ENCODE results near the gene SCGB2A2.

Gene SCGB2A2

DNA sequence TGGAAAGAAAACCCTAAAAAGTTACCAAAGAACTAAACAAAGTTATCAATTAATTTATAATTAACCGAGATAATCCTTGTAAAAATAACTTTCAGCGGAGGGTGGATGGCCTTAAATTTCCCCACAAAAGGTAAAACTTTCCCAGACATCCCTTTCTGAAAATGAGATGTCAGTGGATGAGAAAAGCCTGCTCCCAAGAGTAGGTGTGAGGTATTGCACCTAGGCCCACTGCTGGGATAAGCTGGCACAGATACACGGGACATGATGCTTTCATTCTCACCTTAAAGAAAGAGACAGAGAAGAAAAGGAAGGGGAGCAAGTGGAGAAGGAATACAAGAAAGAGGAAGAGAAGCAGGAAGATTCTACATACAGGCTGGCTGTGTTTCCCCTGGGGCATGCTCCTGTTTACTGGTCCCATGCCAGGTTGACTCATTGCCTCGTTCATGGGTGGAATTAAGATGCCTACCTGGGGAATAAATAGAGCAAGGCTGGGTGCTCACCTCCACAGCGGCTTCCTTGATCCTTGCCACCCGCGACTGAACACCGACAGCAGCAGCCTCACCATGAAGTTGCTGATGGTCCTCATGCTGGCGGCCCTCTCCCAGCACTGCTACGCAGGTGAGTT, at the start of gene SCGB2A2:
Gene SCGB2A2, plus strand, starts transcription at position 505 of the 625 bp plus-strand sequence. Its CDS starts 59 bp downstream, at position 564.
- no peak for DNase-seq (ENCODE audit: low read depth in 3 of 3, low spot score in 1 of 3)

GRCh38 chr11:62221498-62221897, 48.5 kb upstream of the SCGB2A2 start:
- DNase-seq (ENCODE audit: low read depth in 3 of 3, low spot score in 1 of 3): no peak

GRCh38 chr11:62223095-62223494, 46.9 kb upstream of the SCGB2A2 start:
- DNase-seq (ENCODE audit: low read depth in 3 of 3, low spot score in 1 of 3): no peak

DNA sequence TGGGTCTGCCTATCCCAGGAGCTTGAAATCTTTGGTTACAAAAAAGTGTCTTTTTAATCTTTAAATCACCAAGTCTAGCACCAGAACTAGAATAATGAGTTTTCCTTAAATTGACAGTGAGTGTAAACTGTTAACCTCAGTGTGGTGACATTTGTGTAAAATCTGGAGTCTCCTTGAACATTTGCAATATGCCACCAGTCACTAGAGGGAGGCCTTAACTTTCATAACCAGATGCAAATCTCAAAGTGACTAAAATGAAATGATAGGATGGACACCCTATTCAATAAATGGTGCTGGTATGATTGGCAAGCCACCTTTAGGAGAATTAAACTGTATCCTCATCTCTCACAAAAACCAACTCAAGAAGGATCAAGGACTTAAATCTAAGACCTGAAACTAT, 36.2 kb upstream of the SCGB2A2 start:
- no peak for DNase-seq (ENCODE audit: low read depth in 3 of 3, low spot score in 1 of 3)

GRCh38 chr11:62236187-62236586, 33.8 kb upstream of the SCGB2A2 start:
- no peak for DNase-seq (ENCODE audit: low read depth in 3 of 3, low spot score in 1 of 3)

GRCh38 chr11:62237499-62237898, 32.5 kb upstream of the SCGB2A2 start:
- DNase-seq (ENCODE audit: low read depth in 3 of 3, low spot score in 1 of 3): no peak

DNA sequence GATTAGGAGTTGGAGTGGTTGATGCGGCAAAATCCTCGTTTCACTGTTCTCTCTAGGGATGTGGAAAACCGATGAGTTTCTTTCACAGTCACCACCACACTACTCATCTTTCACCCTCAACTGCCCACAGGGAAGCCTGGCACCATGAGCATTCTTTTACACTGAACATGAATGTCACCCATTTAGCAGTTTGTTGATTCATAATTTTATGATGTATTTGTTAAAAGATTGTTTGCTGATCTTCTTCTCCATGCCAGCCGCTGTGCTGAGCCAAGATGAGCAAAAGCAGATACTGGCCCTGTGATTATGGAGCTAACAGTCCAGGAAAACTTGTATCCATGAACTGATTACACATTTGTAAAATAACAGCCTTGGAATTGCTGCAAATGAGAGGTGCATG, 31.8 kb upstream of the SCGB2A2 start:
- DNase-seq (ENCODE audit: low read depth in 3 of 3, low spot score in 1 of 3): no peak

DNA sequence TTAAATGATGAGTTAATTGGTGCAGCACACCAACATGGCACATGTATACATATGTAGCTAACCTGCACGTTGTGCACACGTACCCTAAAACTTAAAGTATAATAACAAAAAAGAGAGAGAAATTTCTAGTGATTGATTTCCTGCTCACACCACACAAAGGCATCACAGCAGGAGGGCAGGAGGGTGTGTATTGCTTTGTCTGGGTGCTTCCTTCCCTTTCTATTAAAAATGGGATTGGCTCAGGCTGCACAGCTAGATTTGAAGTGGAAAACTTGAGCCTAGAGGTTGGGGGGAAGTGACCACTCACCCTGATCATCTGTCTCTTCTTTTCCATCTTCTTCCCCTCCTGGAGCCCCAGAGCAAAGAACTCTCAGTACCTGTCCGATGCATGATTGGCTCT, 28.9 kb upstream of the SCGB2A2 start:
- DNase-seq (ENCODE audit: low read depth in 3 of 3, low spot score in 1 of 3): no peak

GRCh38 chr11:62242021-62242420, 27.9 kb upstream of the SCGB2A2 start, which contains the start of gene SCGB1D2:
TSS of gene SCGB1D2 (plus strand) at chr11:62242239. CDS start at chr11:62242308, 69 bp downstream.
- DNase-seq (ENCODE audit: low read depth in 3 of 3, low spot score in 1 of 3): no peak

DNA sequence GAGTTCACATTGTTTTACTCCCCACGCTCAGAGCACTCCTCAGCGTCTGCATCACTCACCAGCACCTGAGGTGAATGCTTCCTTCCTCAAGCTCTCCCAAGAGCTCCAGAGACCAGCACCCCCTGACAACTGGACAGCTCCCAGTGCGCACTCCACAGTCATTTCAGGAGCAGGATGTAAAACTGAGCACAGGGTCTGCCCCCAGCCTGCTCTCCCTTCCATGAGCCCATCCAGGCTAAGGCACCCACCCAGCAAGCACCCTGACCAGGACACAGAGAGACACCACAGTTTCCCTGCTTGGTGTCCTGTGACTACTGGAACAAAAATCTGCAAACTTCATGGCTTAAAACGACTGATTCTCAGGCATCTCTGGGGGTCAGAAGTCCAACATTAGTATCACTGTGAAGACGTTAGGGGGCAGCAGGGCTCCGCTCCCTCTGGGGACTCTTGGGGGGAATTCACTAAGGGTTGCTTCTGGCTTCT, 24.6 kb upstream of the SCGB2A2 start:
- no peak for DNase-seq (ENCODE audit: low read depth in 3 of 3, low spot score in 1 of 3)

DNA sequence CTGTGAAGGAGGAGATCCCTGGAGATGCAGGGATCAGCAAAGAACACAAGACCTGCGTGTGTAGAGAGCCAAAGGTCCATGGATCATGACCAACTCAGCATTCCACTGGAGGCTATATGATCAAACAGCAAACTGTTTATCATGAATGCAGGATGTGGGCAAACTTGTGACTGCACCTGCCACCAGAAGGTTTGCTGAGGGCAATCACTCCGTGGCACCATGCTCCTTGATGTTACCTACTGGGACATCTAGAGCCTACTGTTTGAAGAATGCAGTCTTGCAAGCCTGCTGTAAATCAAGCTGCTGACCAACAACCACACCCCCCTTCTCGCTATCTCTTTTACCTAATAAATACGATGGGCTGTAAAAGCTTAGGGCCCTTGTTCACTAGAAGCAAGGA, 18.3 kb upstream of the SCGB2A2 start:
- DNase-seq (ENCODE audit: low read depth in 3 of 3, low spot score in 1 of 3): no peak

DNA sequence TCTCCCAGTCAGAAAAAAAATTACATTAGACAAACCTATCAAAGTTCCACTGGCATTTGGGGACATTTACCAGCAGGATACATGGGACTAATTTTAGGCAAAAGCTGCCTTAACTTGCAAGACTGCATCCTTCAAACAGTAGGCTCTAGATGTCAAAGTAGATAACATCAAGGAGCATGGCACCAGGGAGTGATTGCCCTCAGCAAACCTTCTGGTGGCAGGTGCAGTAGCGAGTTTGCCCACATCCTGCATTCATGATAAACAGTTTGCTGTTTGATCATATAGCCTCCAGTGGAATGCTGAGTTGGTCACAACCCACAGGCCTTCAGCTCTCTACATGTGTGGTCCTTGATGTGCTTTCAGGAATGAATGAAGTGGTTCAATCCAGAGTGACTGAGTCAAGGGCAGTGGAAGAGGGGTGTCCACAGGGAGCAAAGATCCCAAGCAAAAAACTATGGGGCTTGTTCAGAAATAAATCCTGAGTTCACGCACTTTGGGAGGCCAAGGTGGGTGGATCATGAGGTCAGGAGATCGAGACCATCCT, 15.9 kb upstream of the SCGB2A2 start:
- no peak for DNase-seq (ENCODE audit: low read depth in 3 of 3, low spot score in 1 of 3)

DNA sequence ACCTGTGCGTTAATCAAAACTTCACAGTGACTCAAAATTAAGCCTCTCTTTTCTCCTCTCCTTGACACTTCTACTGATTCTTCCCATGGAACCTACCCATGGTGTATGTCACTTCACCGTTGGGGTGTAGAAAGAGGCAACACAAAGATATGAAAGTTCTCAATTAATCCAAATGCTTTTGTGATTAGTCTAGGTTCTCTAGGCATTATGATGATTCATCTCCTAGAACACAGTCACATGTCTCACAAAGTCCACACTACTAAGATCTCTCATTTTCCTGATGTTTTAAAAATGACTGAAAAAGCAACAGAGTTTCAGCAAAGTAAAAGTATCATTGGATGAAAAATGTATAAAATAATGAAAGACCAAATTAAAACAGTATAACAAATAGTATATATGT, 13.7 kb upstream of the SCGB2A2 start:
- DNase-seq (ENCODE audit: low read depth in 3 of 3, low spot score in 1 of 3): no peak

DNA sequence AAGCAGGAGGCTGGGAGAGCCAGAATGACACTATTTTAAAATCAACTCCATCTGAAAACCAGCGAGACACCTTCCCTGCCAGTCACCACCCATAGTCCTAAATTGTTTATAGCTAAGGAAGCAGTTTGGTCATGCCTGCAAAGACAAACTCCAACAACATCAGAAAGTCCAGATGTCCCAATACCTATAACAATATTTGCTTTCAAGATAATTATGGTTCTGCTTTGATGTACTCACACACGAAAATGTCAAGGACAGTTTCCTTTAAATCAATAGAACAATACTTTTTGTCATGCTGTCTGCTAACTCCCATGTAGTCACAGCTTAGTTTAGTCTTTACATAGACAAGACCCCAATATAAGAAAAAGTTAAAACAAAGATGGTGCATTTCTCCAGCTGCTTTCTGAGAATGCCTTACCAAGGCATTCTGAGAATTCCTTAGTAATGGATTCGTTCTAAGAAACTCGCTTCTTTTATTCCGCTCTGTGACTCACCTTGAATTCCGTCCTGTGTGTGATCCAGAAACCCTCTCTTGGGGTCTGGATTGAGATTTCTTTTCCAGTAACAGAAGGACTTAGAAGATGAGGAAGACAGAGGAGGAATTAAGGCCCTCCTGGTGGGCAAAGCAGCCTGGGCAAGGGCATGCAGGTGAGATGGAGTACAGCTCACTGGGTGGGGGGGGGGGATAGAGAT, 9.6 kb upstream of the SCGB2A2 start:
- DNase-seq (ENCODE audit: low read depth in 3 of 3, low spot score in 1 of 3): no peak

GRCh38 chr11:62264004-62264403, 6.0 kb upstream of the SCGB2A2 start:
- no peak for DNase-seq (ENCODE audit: low read depth in 3 of 3, low spot score in 1 of 3)

DNA sequence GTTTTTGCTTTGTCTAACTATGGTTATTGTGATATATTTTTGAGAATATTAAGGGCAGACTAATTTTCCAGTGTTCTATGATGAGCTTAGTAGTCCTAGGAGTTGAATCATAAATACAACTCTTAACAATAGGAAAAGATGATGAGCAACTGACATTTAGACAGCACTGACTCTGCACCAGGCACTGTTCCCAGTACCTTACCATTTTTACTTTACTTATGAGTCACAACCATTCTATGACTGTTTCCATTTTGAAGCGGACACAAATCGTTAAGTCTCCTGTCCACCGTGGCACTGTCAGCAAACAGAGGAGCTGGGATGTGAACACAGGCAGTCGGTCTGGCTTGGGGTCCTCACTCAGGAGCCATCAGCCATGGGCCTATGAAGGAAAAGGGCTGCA, 3.4 kb upstream of the SCGB2A2 start:
- no peak for DNase-seq (ENCODE audit: low read depth in 3 of 3, low spot score in 1 of 3)

- DNase-seq (ENCODE audit: low read depth in 3 of 3, low spot score in 1 of 3): no peak
Observed at GRCh38 chr11:62267050-62267449, 2.9 kb upstream of the SCGB2A2 start.

- DNase-seq (ENCODE audit: low read depth in 3 of 3, low spot score in 1 of 3): no peak
Observed at GRCh38 chr11:62267576-62267975, 2.4 kb upstream of the SCGB2A2 start.

DNA sequence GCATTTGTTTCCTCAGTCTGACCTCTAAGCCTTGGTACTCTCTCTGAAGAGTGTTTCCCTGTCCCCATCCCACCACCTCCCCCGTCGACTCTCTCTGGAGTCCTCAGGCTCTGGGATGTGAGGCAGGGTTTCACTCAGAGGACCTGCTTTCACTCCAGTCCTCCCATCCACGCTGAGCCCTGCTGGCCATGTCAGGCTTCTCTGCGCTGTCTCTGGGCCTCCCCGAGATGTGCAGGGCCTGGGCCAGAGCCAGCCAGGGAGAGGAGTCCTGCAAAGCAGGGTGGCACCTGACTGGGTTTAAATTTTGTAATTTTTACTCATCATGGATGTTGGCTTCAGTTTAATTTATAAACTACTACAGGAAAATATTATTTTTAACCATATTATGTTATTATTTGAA, 3.3 kb downstream of the SCGB2A2 start:
- DNase-seq (ENCODE audit: low read depth in 3 of 3, low spot score in 1 of 3): no peak

GRCh38 chr11:62273789-62274275, 3.9 kb downstream of the SCGB2A2 start:
- no peak for DNase-seq (ENCODE audit: low read depth in 3 of 3, low spot score in 1 of 3)

DNA sequence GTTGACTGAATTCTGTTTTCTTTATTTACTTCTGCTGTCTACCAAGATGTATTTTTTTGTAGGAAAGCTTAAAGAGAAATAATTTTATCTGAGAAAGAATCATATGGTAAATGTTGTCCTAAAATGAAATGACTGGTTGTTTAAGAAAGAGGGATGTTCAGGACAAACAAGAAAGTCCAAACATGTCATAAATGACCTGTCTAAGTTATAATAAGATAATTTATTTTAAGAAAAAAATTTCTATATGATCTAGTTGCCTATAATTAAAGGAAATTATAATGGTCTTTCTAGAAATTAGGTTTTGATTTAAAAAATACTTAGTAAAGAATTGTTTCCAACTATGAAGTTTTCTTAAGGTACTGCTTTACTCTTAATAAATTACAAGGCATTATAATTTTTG, 10.5 kb downstream of the SCGB2A2 start:
- no peak for DNase-seq (ENCODE audit: low read depth in 3 of 3, low spot score in 1 of 3)

DNA sequence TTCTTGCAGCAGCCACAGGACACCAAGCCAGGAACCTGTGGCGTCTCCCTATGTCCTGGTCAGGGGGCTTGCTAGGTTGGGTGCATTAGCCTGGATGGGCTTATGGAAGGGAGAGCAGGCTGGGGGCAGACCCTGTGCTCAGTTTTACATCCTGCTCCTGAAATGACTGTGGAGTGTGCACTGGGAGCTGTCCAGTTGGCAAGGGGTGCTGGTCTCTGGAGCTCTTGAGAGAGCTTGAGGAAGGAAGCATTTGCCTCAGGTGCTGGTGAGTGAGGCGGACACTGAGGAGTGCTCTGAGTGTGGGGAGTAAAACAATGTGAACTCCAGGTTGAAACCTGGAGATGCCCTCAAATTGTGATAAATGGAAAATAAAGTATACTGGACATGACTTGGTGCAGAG, 25.5 kb downstream of the SCGB2A2 start:
- DNase-seq (ENCODE audit: low read depth in 3 of 3, low spot score in 1 of 3): no peak

Measured in stimulated activated CD4-positive, alpha-beta T cell treated with anti-CD3 and anti-CD28 coated beads, TNF-alpha, amount 100 ng/mL, for 1 hour (primary cell).